SU-DHL-6 (cell line): ENCODE results near the gene CCDC9.

Source experiments
- H2AFZ ChIP-seq: fragments of 200-600 bp; sonication (generic); 2 replicates; pipeline ENCODE4 v1.6.1; 2014; ENCODE audit warnings: low read depth, mild to moderate bottlenecking, moderate library complexity, mixed read lengths, antibody characterized with exemption, low read length; ENCODE audit not compliant: severe bottlenecking
- H3F3A ChIP-seq: fragments of 200-600 bp; shearing (Covaris generic); 2 replicates; pipeline ENCODE4 v1.6.0; 2016; ENCODE audit warnings: antibody characterized with exemption, mild to moderate bottlenecking; ENCODE audit not compliant: insufficient read depth
- H3K27ac ChIP-seq: fragments of 200-600 bp; sonication (generic); 2 replicates; pipeline ENCODE4 v1.5.1; 2016; ENCODE audit warnings: low read depth, mild to moderate bottlenecking, low read length, moderate library complexity, mixed read lengths
- H3K27me3 ChIP-seq: fragments of 200-600 bp; sonication (generic), shearing (Covaris generic); 2 replicates; pipeline ENCODE4 v1.6.0; 2014; ENCODE audit warnings: mild to moderate bottlenecking, low read length
- H3K36me3 ChIP-seq: fragments of 200-600 bp; sonication (generic); 2 replicates; pipeline ENCODE4 v1.6.1; 2014; ENCODE audit warnings: mild to moderate bottlenecking, low read length, mixed read lengths
- H3K4me2 ChIP-seq: fragments of 300-600, 200-600 bp; shearing (Covaris generic), sonication (generic); 2 replicates; pipeline ENCODE4 v1.6.0; 2014; ENCODE audit warnings: low read length, low read depth, mild to moderate bottlenecking; ENCODE audit not compliant: poor library complexity, severe bottlenecking
- H3K4me3 ChIP-seq: fragments of 200-600 bp; sonication (generic); 2 replicates; pipeline ENCODE4 v1.5.1; 2014; ENCODE audit warnings: antibody characterized with exemption, low read length, mild to moderate bottlenecking, mixed read lengths; ENCODE audit not compliant: insufficient read depth, poor library complexity, severe bottlenecking
- H3K79me2 ChIP-seq: fragments of 200-600 bp; sonication (generic); 2 replicates; pipeline ENCODE4 v1.6.1; 2014; ENCODE audit warnings: mild to moderate bottlenecking, low read length, moderate library complexity; ENCODE audit not compliant: insufficient read depth
- H3K9ac ChIP-seq: fragments of 200-600 bp; sonication (generic); 2 replicates; pipeline ENCODE4 v1.7.0; 2014; ENCODE audit warnings: mild to moderate bottlenecking, low read length
- H3K9me2 ChIP-seq: fragments of 200-600 bp; sonication (generic); replicated peaks from 2 replicates; pipeline ENCODE4 v1.6.1; 2014; ENCODE audit warnings: low read length; ENCODE audit not compliant: insufficient read depth
- H3K9me3 ChIP-seq: fragments of 200-600 bp; sonication (generic); 2 replicates; pipeline ENCODE4 v1.6.1; 2014; ENCODE audit warnings: low read length, mixed read lengths; ENCODE audit not compliant: insufficient read depth
- H4K20me1 ChIP-seq: fragments of 200-600 bp; sonication (generic); 2 replicates; pipeline ENCODE4 v1.6.1; 2014; ENCODE audit warnings: low read depth, mild to moderate bottlenecking, antibody characterized with exemption, low read length, moderate library complexity, mixed read lengths
- CTCF ChIP-seq: fragments of 200-600 bp; sonication (generic); IDR thresholded peaks from one replicate; pipeline ENCODE4 v1.5.1; 2017; ENCODE audit warnings: antibody characterized with exemption, mild to moderate bottlenecking, low read length, moderate library complexity; ENCODE audit not compliant: insufficient read depth, poor library complexity, severe bottlenecking
- EZH2phosphoT487 ChIP-seq: fragments of 200-600 bp; sonication (generic), shearing (Covaris generic); conservative IDR thresholded peaks from 2 replicates; pipeline ENCODE4 v1.6.1; 2018; ENCODE audit warnings: mild to moderate bottlenecking, antibody characterized with exemption, low read length, moderate library complexity, mixed read lengths

The CCDC9 gene

GRCh38 chr19:47273313-47274070 is 17.2 kb downstream of the CCDC9 start:
- Histone ChIP-seq H3F3A (0 out of 2 replicates have a peak, but pooled peaks cover 6% of the 10 kb centered on the region), H3K4me3 (peak overlapping the region; percentile 74), H3K9ac (peak overlapping the region; percentile 87), H3K27ac (peak overlapping the region; percentile 89), H3K79me2 (no peaks in the 10 kb centered on the region), H3K4me2 (peak overlapping the region; percentile 86), H3K36me3 (no peaks in the 10 kb centered on the region), H3K9me2 (no peaks in the 10 kb centered on the region), H2AFZ (peak overlapping the region; percentile 29), H3K27me3 (no peaks in the 10 kb centered on the region), H3K9me3 (no peaks in the 10 kb centered on the region), H4K20me1 (no peaks in the 10 kb centered on the region)
- TF ChIP-seq EZH2phosphoT487 (no peak), CTCF (no peak)

DNA sequence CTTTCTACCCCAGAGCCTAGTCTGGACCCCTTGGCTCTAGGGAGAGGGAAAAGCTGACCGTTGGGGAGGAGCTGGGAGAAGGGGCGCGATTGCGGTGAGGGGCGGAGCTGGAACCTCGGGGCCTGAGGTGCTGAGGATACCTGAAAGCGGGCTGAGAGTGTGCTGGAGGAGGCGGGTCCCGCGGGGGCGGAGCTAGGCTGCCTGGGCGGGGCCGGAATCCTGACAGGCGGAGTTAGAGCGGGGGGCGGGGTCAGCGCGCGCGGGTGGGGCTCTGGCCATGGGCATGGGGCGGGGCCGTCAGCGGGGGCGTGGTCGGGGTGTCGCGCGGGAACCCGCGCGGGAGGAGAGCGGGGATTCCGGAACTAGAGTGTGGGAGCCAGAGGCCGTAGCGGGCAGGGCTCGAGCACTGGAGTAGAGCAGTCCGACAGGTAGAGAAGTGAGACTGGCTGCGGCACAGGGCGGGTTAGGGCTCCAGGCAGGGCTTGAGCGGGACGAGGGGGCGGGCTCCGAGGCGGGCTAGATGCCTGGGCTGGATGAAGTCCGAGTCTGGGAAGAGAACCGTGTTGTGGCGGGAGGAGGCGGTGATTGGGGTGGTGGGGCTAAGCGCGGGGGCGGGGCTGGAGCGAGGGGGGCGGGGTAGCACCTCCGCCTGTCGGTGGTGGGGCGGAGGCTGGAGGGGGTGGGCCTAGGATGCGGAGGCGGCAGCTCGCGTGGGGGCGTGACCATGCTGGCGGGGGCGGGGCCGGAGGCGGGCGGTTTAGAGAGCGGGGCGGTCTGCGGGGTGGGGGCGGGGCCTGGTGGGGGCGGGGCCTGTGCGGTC is 18.0 kb downstream of the CCDC9 start, which contains the start of gene INAFM1:
Gene INAFM1, plus strand, starts transcription at position 815 of the 820 bp plus-strand sequence. CDS start 35 bp downstream, outside the sequence.
- H3K36me3 ChIP-seq: no peaks in the 10 kb centered on the region
- peak within 1 kb of the TSS; percentile 86 for H3K4me2 ChIP-seq
- no peaks in the 10 kb centered on the region for H4K20me1 ChIP-seq
- no peaks in the 10 kb centered on the region for H3K27me3 ChIP-seq
- H3F3A ChIP-seq: 0 out of 2 replicates have a peak, but pooled peaks cover 6% of the 10 kb centered on the region
- peak within 1 kb of the TSS; percentile 87 for H3K9ac ChIP-seq
- H3K9me2 ChIP-seq: no peaks in the 10 kb centered on the region
- H3K9me3 ChIP-seq: no peaks in the 10 kb centered on the region
- H2AFZ ChIP-seq: peak within 1 kb of the TSS; percentile 29
- no peak for TF ChIP-seq EZH2phosphoT487
- TF ChIP-seq CTCF: no peak
- peak within 1 kb of the TSS; percentile 74 for H3K4me3 ChIP-seq
- H3K79me2 ChIP-seq: no peaks in the 10 kb centered on the region
- H3K27ac ChIP-seq: peak within 1 kb of the TSS; percentile 89

DNA sequence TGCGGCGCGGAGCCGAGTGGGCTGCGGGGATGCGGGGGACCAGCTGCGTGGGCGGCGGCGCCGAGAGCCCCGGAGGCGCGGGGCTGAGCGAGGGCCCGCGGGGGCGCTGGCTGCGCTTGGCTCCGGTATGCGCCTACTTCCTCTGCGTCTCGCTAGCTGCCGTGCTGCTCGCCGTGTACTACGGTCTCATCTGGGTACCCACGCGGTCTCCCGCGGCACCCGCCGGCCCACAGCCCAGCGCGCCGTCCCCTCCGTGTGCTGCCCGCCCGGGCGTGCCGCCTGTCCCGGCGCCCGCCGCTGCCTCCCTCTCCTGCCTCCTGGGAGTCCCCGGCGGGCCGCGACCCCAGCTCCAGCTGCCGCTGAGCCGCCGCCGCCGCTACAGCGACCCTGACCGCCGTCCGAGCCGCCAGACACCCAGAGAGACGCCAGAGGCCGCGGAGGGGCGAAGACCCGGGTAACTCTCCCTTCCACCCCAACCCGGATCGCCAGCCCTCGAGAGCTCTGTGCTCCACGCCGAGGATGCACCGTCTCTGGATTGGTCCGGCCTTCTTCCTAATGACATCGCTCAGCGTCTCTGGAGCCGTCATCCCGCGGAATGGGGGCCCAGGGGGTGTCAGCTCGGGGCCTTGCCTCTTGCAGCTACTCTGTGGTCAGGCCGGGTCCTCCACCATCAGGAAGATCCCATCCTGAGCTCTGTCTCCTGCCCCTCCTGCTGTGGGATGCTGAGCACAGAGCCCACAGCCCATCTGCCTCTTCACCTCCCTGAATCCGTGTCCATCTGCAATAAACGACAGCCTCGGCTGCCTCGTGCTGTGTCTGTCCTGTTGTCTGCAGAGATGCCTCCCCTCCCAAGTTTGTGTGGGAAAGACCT is 18.8 kb downstream of the CCDC9 start:
- TF ChIP-seq CTCF (no peak), EZH2phosphoT487 (no peak)
- H3K4me2 ChIP-seq: peak overlapping the region; percentile 61
- H3K4me3 ChIP-seq: peak overlapping the region; percentile 60

More for the DNA sequence above, 18.8 kb downstream of the CCDC9 start:
- Histone ChIP-seq H3K79me2 (no peaks in the 10 kb centered on the region), H3F3A (0 out of 2 replicates have a peak, but pooled peaks cover 6% of the 10 kb centered on the region), H3K9me3 (no peaks in the 10 kb centered on the region), H2AFZ (no peak overlapping the region), H3K36me3 (no peaks in the 10 kb centered on the region), H3K9ac (peak overlapping the region; percentile 58), H3K27ac (no peak overlapping the region), H3K27me3 (no peaks in the 10 kb centered on the region), H4K20me1 (no peaks in the 10 kb centered on the region), H3K9me2 (no peaks in the 10 kb centered on the region)
